GM10266 (cell line): ENCODE measurements around the gene ELP4.
"Not testable (repeated sequence)": the region's sequence is repeated elsewhere in the genome, so short reads cannot be mapped to it uniquely, and the experiment has no call there.

Experiments used
- DNase-seq: peaks from one replicate; pipeline ENCODE4 v3.0.0; 2012; ENCODE audit errors: extremely low spot score
- CTCF ChIP-seq: IDR thresholded peaks from 2 replicates; pipeline ENCODE4 v1.5.1; 2012; ENCODE audit warnings: mild to moderate bottlenecking, low read depth; ENCODE audit not compliant: control insufficient read depth, insufficient read depth; ENCODE audit errors: missing control alignments

Gene ELP4

GRCh38 chr11:31480930-31481329, 28.6 kb upstream of the ELP4 start:
- DNase-seq: no peak
- TF ChIP-seq CTCF: no peak

GRCh38 chr11:31484497-31484896, 25.1 kb upstream of the ELP4 start:
- TF ChIP-seq CTCF: no peak
- DNase-seq: no peak

GRCh38 chr11:31487848-31488247, 21.7 kb upstream of the ELP4 start:
- DNase-seq: no peak

GRCh38 chr11:31492320-31492913, 17.1 kb upstream of the ELP4 start:
- TF ChIP-seq CTCF: no peak
- DNase-seq: no peak

More at GRCh38 chr11:31487848-31488247, 21.7 kb upstream of the ELP4 start:
- TF ChIP-seq CTCF: peak; percentile 36

GRCh38 chr11:31493235-31493634, 16.3 kb upstream of the ELP4 start:
- no peak for DNase-seq
- TF ChIP-seq CTCF: no peak

- not testable (repeated sequence) for DNase-seq
Measured at GRCh38 chr11:31493762-31494161, 15.8 kb upstream of the ELP4 start.

GRCh38 chr11:31499576-31500178, 9.9 kb upstream of the ELP4 start:
- TF ChIP-seq CTCF: no peak

More at GRCh38 chr11:31499576-31500178, 9.9 kb upstream of the ELP4 start:
- DNase-seq: no peak
